ENCODE data around the gene QRFPR. TPM values are rescaled to one million over a fixed set of nuclear protein-coding genes. Genes with fewer than 3 reads are reported as not detected.
"Not testable (repeated sequence)": the region's sequence is repeated elsewhere in the genome, so short reads cannot be mapped to it uniquely, and the experiment has no call there.

The QRFPR gene
- 1.9 TPM for total RNA-seq
- long read RNA-seq, partial matches to known transcripts: 0 of 3 reads
- long read RNA-seq, other reads (novel, unspliced or antisense): 1 of 3 reads

GRCh38 chr4:121380776-121381462 is at the start of gene QRFPR:
Gene QRFPR, minus strand, starts transcription at chr4:121381018. Its CDS starts 371 bp downstream, at chr4:121380647.
- intact Hi-C loops (cut with DNase I): no loop called here
- DNase-seq (ENCODE audit: low spot score): no peak

DNA sequence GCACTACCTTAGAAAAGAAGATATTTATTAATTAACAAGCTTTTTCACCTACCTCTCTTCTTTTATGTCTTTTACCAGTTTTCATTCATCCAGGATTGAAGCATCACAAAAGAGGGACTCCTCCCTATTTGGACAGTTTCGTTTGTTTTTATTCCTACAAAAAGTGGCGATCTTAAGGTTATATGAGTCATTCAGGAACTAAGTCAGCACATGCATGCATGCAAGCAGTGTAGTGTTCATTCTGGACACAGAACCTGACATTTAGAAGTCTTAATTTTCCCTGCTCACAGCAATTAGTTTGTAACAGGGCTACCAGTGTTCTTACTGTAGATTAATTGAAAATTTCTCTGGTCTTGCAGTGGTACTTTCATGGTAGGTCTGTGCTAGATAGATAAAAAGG is 47.9 kb upstream of the QRFPR start:
- DNase-seq (ENCODE audit: low spot score): no peak
- intact Hi-C loops (cut with DNase I): no loop called here

GRCh38 chr4:121421594-121421993 is 40.8 kb upstream of the QRFPR start:
- intact Hi-C loops (cut with DNase I): no loop called here

GRCh38 chr4:121411151-121411744 is 30.4 kb upstream of the QRFPR start:
- intact Hi-C loops (cut with DNase I): loop anchor here (10.0 kb wide), 1 partner anchor 136 kb away; no protein-coding TSS in a partner anchor

More at GRCh38 chr4:121421594-121421993, 40.8 kb upstream of the QRFPR start:
- no peak for DNase-seq (ENCODE audit: low spot score)

DNA sequence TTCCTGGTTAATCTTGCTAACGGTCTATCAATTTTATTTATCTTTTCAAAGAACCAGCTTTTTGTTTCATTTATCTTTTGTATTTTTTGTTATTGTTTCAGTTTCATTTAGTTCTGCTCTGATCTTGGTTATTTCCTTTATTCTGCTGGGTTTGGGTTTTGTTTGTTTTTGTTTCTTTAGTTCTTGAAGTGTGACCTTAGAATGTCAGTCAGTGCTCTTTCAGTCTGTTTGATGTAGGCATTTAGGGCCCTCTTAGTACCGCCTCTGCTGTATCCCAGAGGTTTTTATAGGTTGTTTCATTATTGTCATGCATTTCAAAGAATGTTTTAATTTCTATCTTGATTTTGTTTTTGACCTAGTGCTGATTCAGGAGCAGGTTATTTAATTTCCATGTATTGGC is 27.7 kb upstream of the QRFPR start:
- intact Hi-C loops (cut with DNase I): not testable (repeated sequence)

More at GRCh38 chr4:121411151-121411744, 30.4 kb upstream of the QRFPR start:
- DNase-seq (ENCODE audit: low spot score): no peak

DNA sequence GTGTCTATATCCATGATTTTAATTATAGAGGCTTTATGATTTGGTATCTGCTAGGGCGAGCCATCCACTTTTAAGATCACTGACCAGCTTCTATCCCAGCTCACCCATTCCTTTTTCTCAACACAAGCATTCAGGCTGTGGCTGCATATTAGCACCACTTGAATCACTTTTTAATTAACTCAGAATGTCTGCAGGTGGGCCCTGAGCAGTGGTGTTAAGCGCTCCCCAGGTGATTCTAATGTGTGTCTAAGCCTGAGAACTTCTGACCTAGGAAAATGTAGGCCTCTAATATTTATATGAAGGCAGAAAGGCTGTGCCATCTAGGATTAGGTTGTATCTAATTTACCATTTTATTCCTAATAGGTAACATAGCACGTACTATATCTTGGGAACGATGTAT is 19.8 kb upstream of the QRFPR start:
- no peak for DNase-seq (ENCODE audit: low spot score)
- intact Hi-C loops (cut with DNase I): no loop called here

More for the DNA sequence above, 27.7 kb upstream of the QRFPR start:
- DNase-seq (ENCODE audit: low spot score): not testable (repeated sequence)

DNA sequence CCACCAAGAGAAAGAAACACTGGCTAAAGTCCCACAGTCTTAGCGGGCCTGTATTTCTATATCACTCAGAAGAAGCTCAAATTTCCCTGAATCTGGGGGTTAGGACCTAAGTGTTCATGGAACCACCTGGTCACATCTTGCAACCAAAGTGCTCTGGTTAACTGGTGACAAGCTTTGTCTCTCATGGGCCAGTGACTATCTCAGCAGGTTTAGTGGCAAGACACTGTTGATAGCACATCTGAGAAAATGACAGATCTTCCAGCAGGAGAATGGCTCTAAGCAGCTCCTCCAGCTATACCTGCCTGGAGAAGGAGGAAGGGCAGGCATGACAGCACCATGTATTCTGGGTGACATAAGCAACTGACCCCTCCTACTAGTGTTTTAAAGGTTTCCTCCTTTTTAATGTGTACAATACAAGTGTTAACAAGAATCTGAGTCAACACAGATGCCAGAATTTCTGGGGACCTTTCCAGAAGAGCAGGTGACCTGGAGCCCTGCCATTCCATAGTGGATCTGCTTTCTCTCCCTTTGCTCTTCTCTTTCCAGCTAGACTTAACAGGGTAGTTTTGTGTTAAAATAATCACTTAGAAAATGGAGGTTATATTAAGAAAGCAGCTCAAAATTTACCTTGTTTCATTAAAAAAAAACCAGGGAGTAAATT is 17.3 kb upstream of the QRFPR start:
- DNase-seq (ENCODE audit: low spot score): no peak

GRCh38 chr4:121397434-121397833 is 16.6 kb upstream of the QRFPR start:
- intact Hi-C loops (cut with DNase I): no loop called here
- DNase-seq (ENCODE audit: low spot score): no peak

More for the DNA sequence above, 17.3 kb upstream of the QRFPR start:
- intact Hi-C loops (cut with DNase I): no loop called here

DNA sequence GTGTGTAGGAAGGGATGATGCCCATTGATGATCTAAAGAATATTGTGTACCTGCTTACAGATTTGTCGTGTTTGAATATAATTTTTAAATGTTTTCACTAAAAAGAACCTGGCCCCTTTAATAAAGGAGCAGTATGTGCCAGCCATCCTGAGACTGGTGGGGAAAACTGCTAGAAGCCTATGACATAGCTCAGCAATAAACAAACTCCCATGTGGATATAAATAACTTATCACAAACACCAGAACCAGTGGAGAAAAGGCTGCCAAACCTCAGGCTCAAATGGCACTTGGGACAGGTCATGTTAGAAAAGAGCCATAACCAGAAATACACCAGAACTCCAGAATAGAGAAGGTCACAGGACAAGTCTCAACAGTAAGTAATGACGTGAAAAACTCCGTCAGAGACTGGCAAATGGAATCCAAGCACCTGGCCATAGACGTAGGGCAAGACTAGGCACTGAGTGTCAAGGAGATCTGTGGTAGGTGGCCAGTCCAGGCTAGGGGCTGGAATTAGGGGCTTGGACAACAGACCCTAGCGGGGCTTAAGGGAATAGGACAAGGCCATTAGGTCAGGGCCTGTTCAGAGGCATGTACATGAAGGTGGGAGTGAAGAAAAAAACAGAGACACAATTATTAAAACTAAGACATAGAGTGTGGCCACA is 11.7 kb upstream of the QRFPR start:
- no peak for DNase-seq (ENCODE audit: low spot score)
- intact Hi-C loops (cut with DNase I): no loop called here

DNA sequence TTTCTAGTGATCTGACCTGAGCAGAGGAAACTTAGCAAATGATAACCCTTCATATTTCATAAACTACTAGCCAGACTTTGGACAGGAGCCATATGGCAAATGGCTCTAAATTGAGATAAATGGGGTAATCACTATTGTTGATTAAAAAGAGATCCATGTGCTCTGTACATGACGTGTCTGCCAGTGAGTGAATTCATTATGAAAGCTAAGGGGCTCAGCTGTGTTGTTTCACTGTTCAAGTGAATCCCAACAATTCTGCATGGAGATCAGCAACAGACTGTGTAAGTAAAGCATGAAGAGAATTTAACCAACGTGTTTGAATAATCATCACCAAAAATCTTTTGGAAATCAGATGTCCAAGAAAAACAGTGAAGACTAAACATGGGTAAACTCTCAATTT is 9.5 kb upstream of the QRFPR start:
- no peak for DNase-seq (ENCODE audit: low spot score)
- intact Hi-C loops (cut with DNase I): no loop called here

DNA sequence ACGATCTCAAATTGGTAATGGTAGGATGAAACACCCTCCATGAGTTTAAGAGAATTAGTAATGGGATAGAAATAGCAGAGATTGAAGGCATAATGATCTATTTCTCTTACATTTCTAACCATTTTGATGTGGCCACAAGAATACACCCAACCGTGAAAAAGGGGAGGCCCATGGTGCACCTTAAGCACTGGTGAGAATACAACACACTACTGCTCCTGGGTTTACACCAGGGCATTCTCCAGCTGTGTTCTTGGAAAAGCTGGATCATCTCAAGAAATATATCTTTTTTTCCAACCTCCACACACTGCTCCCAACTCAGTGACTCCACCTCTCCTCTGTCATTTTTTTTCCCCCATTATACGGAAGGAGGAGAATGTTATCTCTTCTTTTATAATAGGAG is 1.5 kb downstream of the QRFPR start:
- intact Hi-C loops (cut with DNase I): no loop called here
- no peak for DNase-seq (ENCODE audit: low spot score)

GRCh38 chr4:121377076-121377475 is 3.7 kb downstream of the QRFPR start:
- DNase-seq (ENCODE audit: low spot score): no peak
- intact Hi-C loops (cut with DNase I): no loop called here

DNA sequence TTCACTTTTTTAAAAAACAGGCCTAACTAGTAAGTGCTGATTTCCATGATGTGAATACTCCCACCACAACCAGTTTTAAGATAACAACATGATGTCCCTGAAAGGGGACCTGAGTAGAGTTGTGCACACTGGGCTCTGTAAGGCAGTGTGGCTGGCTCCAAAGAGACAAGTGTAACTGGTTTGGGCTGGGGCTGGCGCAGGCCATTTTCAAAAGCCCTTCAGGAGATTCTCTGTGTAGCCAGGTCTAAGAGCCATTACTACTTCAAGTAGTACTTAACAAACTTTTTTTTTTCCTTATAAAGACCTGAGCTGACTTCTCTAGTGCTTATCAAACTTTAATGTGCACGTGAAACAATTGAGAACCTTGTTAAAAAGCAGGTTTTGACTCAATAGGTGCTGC is 4.3 kb downstream of the QRFPR start:
- intact Hi-C loops (cut with DNase I): no loop called here
- DNase-seq (ENCODE audit: low spot score): no peak

GRCh38 chr4:121376097-121376496 is 4.7 kb downstream of the QRFPR start:
- no peak for DNase-seq (ENCODE audit: low spot score)
- intact Hi-C loops (cut with DNase I): no loop called here

- no peak for DNase-seq (ENCODE audit: low spot score)
- intact Hi-C loops (cut with DNase I): no loop called here
These were observed 5.6 kb downstream of the QRFPR start for GRCh38 chr4:121375262-121375661.

GRCh38 chr4:121373841-121374240 is 7.0 kb downstream of the QRFPR start:
- no peak for DNase-seq (ENCODE audit: low spot score)
- intact Hi-C loops (cut with DNase I): loop anchor here (5.0 kb wide), 2 partner anchors 283 to 363 kb away; no protein-coding TSS in a partner anchor

DNA sequence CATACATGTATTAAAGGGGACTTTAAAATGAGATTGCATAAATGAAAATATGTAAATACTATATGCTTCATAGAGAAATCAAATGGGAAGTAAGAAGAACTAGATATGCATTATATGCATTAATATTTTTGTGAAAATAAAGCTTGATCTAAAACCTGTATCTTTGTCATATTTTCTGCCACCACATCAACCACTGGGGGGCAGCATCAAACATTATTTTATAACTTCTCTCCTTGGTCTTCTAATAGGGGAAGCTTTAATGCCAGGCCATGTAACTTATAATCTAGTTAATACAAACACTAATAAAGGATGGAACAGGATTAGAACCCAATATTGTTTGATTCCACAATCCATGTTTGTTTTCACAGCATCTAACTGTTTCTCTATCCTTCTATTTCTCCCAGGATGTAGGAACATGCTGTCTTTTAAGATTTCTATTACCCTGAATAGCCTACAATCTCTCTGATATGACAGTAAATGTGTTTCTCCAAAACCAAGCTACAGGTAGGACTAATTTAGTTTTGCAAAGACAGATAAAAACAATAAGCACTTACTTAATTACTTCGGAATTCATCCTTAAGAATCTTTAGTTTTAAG is 10.0 kb downstream of the QRFPR start:
- no peak for DNase-seq (ENCODE audit: low spot score)
- intact Hi-C loops (cut with DNase I): loop anchor here (2.0 to 5.0 kb wide), 3 partner anchors 52 to 366 kb away; no protein-coding TSS in a partner anchor

DNA sequence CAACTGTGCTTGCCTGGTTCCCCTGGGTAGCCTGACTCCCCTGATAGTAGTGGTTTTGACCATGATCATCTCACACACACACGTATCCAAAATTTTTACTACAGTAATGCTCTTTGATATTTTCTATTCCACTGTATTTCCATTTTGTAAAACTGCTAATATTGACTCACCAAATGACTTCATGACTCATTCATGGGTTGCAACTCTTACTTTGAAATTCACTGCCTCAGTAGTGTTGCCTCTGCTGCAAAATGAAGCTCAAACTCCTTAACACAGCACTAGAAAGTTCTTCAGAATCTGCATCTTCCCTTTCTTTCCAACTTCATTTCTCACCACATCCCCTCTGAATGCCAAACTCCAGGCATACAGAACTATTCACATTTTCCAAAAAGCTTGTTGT is 20.3 kb downstream of the QRFPR start:
- intact Hi-C loops (cut with DNase I): no loop called here

DNA sequence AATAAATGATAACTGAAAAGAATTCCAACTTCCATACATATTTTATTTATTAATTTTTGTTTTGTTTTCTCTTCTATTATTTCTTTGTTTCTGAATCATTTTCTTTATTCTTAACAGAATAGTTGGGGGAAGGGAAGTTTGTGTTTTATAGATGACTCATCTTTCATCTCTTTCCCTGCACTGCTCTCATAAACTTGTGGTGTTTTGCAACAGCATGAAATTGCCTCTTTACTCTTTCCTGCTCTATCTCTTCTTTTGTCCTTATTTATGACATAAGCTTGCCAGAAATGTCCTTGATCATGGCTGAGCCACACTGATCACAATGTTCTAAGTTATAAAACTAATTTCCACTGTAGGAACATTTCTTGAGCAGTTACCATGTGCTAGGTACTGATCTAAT is 22.3 kb downstream of the QRFPR start:
- DNase-seq (ENCODE audit: low spot score): no peak
- intact Hi-C loops (cut with DNase I): no loop called here

More for the DNA sequence above, 20.3 kb downstream of the QRFPR start:
- DNase-seq (ENCODE audit: low spot score): no peak

DNA sequence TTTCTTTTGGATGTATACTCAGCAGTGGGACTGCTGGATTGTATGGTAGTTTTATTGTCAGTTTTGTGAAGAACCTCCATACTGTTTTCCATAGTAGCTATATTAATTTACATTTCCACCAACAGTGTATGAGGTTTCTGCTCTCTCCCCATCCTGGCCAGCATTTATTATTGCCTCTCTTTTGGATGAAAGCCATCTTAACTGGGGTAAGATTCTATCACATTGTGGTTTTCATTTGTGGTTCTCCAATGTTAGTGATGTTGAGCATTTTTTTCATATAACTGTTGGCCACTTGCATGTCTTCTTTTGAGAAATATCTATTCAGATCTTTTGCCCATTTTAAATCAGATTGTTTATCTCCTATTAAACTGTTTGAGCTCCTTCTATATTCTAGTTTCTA is 27.6 kb downstream of the QRFPR start:
- intact Hi-C loops (cut with DNase I): no loop called here
- DNase-seq (ENCODE audit: low spot score): no peak

All from cardiac septum (tissue), 1 donor.